ENCODE measurements around the gene MAD2L1BP. TPM values are rescaled to one million over a fixed set of nuclear protein-coding genes. Genes with fewer than 3 reads are reported as not detected.

The MAD2L1BP gene
- total RNA-seq, 4 donors from 2014 or later: 12.3 to 44.3 (median 17.7) TPM

- no peaks in the 10 kb centered on the region for H3K27me3 ChIP-seq
- intact Hi-C loops (cut with DNase I; ENCODE audit: low total_unique reads): no loop called here
- peaks cover 0 to 4% of the 10 kb centered on the region in 2 donors for H3K4me1 ChIP-seq
- no peak overlapping the region for H3K27ac ChIP-seq
- no peak overlapping the region for H3K4me3 ChIP-seq
- H3K9me3 ChIP-seq: no peaks in the 10 kb centered on the region
- TF ChIP-seq CTCF (IDR thresholded peaks at IDR 0.05) (no peak), POLR2A (IDR thresholded peaks at IDR 0.05) (no peak)
- H3K36me3 ChIP-seq: no peaks in the 10 kb centered on the region
- DNase-seq: no peak
Observed at GRCh38 chr6:43679057-43679456, 43.4 kb downstream of the MAD2L1BP start.

DNA sequence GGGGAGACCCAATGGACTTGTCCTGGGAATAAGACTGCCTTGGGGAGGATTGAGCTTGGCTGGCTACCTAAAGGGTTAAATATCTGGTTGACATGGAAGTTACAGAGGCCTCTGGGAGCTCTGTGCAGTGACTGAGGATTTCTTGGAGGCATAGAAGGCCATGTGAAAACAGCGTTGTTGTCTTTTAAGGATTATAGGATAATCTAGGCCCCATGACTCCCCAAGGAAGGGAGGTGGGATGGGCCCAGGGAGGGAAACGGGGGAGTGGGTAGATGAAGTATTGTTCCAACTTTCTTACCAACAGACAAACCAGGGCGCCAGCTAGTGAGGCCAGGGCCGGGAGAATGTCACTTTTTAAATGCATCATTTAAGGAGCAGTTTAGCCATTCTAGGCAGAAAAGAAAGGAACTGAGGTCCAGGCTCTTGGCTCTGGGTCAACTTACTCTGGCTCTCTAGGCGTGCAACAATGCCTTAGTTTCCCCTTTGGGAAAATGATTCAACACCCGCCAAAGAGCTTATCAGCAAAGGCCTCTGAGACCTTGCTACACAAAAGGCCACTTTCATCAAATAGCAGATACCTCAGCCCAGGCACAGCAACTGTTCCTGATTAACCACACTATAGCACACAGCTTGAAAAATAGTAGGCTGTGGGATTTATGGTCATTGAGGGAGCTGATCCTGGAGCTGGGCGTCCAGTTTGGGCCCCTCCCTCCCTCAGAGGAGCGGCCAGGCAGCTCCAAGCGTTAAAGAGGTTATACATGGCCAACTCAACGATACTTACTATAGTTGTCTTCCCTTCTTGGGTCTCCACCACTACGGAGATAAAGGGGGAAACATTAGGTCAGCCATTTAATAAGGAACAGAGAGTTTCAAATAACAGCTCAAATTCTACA, 44.9 kb downstream of the MAD2L1BP start:
- intact Hi-C loops (cut with DNase I; ENCODE audit: low total_unique reads): no loop called here
- peaks cover 0 to 4% of the 10 kb centered on the region in 2 donors for H3K4me1 ChIP-seq
- no peak for TF ChIP-seq CTCF (IDR thresholded peaks at IDR 0.05)
- TF ChIP-seq POLR2A (IDR thresholded peaks at IDR 0.05): no peak
- no peak overlapping the region for H3K4me3 ChIP-seq
- no peak overlapping the region for H3K27ac ChIP-seq
- H3K9me3 ChIP-seq: no peaks in the 10 kb centered on the region
- no peaks in the 10 kb centered on the region for H3K36me3 ChIP-seq
- H3K27me3 ChIP-seq: no peaks in the 10 kb centered on the region
- no peak for DNase-seq

GRCh38 chr6:43681303-43681702, 45.7 kb downstream of the MAD2L1BP start:
- H3K27me3 ChIP-seq: no peaks in the 10 kb centered on the region
- peaks cover 0 to 4% of the 10 kb centered on the region in 2 donors for H3K4me1 ChIP-seq
- no peaks in the 10 kb centered on the region for H3K9me3 ChIP-seq
- DNase-seq: no peak
- no peak overlapping the region for H3K4me3 ChIP-seq
- no peak overlapping the region for H3K27ac ChIP-seq
- H3K36me3 ChIP-seq: no peaks in the 10 kb centered on the region
- no peak for TF ChIP-seq CTCF (IDR thresholded peaks at IDR 0.05)
- TF ChIP-seq POLR2A (IDR thresholded peaks at IDR 0.05): no peak
- intact Hi-C loops (cut with DNase I; ENCODE audit: low total_unique reads): no loop called here

- DNase-seq: no peak
- H3K4me3 ChIP-seq: no peak overlapping the region
- no peaks in the 10 kb centered on the region for H3K36me3 ChIP-seq
- TF ChIP-seq CTCF (IDR thresholded peaks at IDR 0.05) (no peak), POLR2A (IDR thresholded peaks at IDR 0.05) (no peak)
- H3K4me1 ChIP-seq: peaks cover 0 to 4% of the 10 kb centered on the region in 2 donors
- no peak overlapping the region for H3K27ac ChIP-seq
- no peaks in the 10 kb centered on the region for H3K9me3 ChIP-seq
- no peaks in the 10 kb centered on the region for H3K27me3 ChIP-seq
- intact Hi-C loops (cut with DNase I; ENCODE audit: low total_unique reads): no loop called here
Observed at GRCh38 chr6:43682724-43683429, 47.2 kb downstream of the MAD2L1BP start.
